GM12892 (cell line): Measurements from ENCODE around the gene TBXA2R.

Experiments used
- POLR2A ChIP-seq: IDR thresholded peaks from 2 replicates; pipeline ENCODE4 v1.6.1; 2011; ENCODE audit warnings: low read depth, low read length, control low read depth
- POLR2AphosphoS5 ChIP-seq: IDR thresholded peaks from 2 replicates; pipeline ENCODE4 v1.6.1; 2011; ENCODE audit warnings: low read depth, low read length, control low read depth
- TAF1 ChIP-seq: IDR thresholded peaks from 2 replicates; pipeline ENCODE4 v1.6.1; 2011; ENCODE audit warnings: low read depth, mild to moderate bottlenecking, control low read depth, low read length, borderline replicate concordance

- TF ChIP-seq POLR2AphosphoS5 (no peak), TAF1 (no peak), POLR2A (no peak)
Measured at GRCh38 chr19:3577723-3578344, 28.8 kb downstream of the TBXA2R start.
